Endodermal cell (in vitro differentiated cells): ENCODE data around the gene ATXN7. TPM values are rescaled to one million over a fixed set of nuclear protein-coding genes. Genes with fewer than 3 reads are reported as not detected.

Experiments used
- DNase-seq: peaks from one replicate; pipeline ENCODE4 v3.0.0-alpha.2; 2017
- H3K27ac ChIP-seq: 2 replicates; pipeline ENCODE4 v1.5.1; 2013; ENCODE audit warnings: mild to moderate bottlenecking, low read depth, low read length, moderate library complexity
- H3K27me3 ChIP-seq: 2 replicates; pipeline ENCODE4 v1.6.1; 2013; ENCODE audit warnings: mild to moderate bottlenecking, low read length, moderate library complexity; ENCODE audit not compliant: insufficient read depth, control insufficient read depth, poor library complexity, severe bottlenecking
- H3K36me3 ChIP-seq: 2 replicates; pipeline ENCODE4 v1.7.0; 2013; ENCODE audit warnings: mild to moderate bottlenecking, low read length, moderate library complexity; ENCODE audit not compliant: control insufficient read depth, insufficient read depth
- H3K4me1 ChIP-seq: one replicate; pipeline ENCODE4 v1.7.0; 2013; ENCODE audit warnings: low read length; ENCODE audit not compliant: control insufficient read depth, insufficient read depth
- H3K4me3 ChIP-seq: 2 replicates; pipeline ENCODE4 v1.5.1; 2013; ENCODE audit warnings: mild to moderate bottlenecking, low read length, moderate library complexity
- H3K9ac ChIP-seq: 2 replicates; pipeline ENCODE4 v1.6.1; 2013; ENCODE audit warnings: mild to moderate bottlenecking, low read length, moderate library complexity; ENCODE audit not compliant: poor library complexity, severe bottlenecking; ENCODE audit errors: extremely low read depth
- H3K9me3 ChIP-seq: 2 replicates; pipeline ENCODE4 v1.6.1; 2013; ENCODE audit warnings: mild to moderate bottlenecking, low read length, moderate library complexity; ENCODE audit not compliant: control insufficient read depth
- H3K27ac Mint-ChIP-seq: 2 replicates; pipeline ENCODE4 v1.8.0; 2020; ENCODE audit warnings: mixed read lengths
- H3K27me3 Mint-ChIP-seq: 2 replicates; pipeline ENCODE4 v1.8.0; 2021; ENCODE audit warnings: mild to moderate bottlenecking, mixed read lengths; ENCODE audit not compliant: insufficient read depth
- H3K36me3 Mint-ChIP-seq: 2 replicates; pipeline ENCODE4 v1.8.0; 2020; ENCODE audit warnings: low read depth, mixed read lengths
- H3K4me1 Mint-ChIP-seq: 2 replicates; pipeline ENCODE4 v1.8.0; 2020; ENCODE audit warnings: mixed read lengths
- H3K4me3 Mint-ChIP-seq: 2 replicates; pipeline ENCODE4 v1.8.0; 2020; ENCODE audit warnings: mild to moderate bottlenecking, moderate library complexity, mixed read lengths
- H3K9me3 Mint-ChIP-seq: 2 replicates; pipeline ENCODE4 v1.8.0; 2020; ENCODE audit warnings: mild to moderate bottlenecking, mixed read lengths
- WGBS, 2 experiments: methylation state at CpG; one replicate each; pipeline versions ENCODE4 v1.1.5 to v1.1.7; 2013; ENCODE audit warnings: missing lambda C conversion rate in 2 of 2, mixed read lengths in 1 of 2; ENCODE audit not compliant: insufficient coverage in 1 of 2, insufficient read length in 1 of 2; 5-methylcytosine and 5-hydroxymethylcytosine counted together
- total RNA-seq, 2 donors: library from RNA; stranded (reverse); fragmentation: NEBNext Ultra II Directional in 1 of 2; extraction: Animal tissue kit (Norgen Biotek cat#: 25700) in 1 of 2; gene quantifications; 2 replicates in 1 of 2; 3 replicates in 1 of 2; pipeline ENCODE4 v1.2.1, GENCODE V29; 2021
- TF ChIP-seq, protein P1 (sequence below): fragments of 200-600 bp; sonication (generic); conservative IDR thresholded peaks from 2 replicates; pipeline ENCODE4 v1.5.0; 2021; ENCODE audit warnings: antibody characterized with exemption, mild to moderate bottlenecking

The ATXN7 gene
- total RNA-seq, 2 donors from 2014 or later = 28.1 to 28.8 TPM

DNA sequence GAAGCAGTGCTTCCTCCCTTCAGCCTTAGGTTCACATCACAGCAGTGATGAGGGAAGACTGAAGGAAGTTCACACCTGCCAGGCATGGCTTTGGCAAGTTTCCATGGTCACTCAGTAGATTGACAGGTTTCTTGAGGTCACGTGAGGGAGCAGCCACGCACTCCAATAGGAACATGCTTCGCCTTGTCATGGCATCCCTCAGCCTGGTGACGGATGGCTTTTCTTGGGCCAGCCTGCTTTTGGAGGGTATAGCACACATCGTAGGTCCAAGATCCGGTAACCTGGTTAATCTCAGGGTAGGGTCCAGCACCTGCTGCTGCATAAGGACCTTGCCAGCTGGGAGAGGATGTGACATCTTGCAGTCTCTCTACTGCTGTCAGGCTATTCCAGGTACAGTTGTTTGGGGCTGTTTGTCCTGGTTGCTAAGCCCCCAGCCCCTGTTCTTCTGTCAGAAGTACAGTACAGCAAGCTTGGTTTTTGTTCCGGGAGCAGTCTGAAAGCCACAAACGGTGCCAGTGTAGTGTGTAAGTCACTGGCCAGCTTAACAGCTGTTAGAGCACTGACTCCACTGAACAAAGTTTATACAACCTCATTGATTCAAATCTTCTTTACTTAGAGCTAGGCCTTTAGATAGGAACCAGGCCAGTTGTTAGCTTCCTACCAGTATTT lies 117.3 kb downstream of the ATXN7 start:
- Mint-ChIP-seq H3K9me3 (no peaks in the 10 kb centered on the region), H3K27ac (no peak overlapping the region), H3K27me3 (no peaks in the 10 kb centered on the region), H3K4me1 (peaks cover 17% of the 10 kb centered on the region), H3K36me3 (peaks cover 39% of the 10 kb centered on the region), H3K4me3 (no peak overlapping the region)
- 93 to 97% methylated on average over 4 to 8 of the region's 8 CpGs for WGBS, 2 experiments
- Histone ChIP-seq H3K36me3 (peaks cover 54% of the 10 kb centered on the region), H3K27me3 (no peaks in the 10 kb centered on the region), H3K27ac (no peak overlapping the region), H3K4me3 (no peak overlapping the region), H3K4me1 (peaks cover 3% of the 10 kb centered on the region), H3K9ac (no peak overlapping the region), H3K9me3 (no peaks in the 10 kb centered on the region)
- no peak for DNase-seq
- TF ChIP-seq, protein P1, sequence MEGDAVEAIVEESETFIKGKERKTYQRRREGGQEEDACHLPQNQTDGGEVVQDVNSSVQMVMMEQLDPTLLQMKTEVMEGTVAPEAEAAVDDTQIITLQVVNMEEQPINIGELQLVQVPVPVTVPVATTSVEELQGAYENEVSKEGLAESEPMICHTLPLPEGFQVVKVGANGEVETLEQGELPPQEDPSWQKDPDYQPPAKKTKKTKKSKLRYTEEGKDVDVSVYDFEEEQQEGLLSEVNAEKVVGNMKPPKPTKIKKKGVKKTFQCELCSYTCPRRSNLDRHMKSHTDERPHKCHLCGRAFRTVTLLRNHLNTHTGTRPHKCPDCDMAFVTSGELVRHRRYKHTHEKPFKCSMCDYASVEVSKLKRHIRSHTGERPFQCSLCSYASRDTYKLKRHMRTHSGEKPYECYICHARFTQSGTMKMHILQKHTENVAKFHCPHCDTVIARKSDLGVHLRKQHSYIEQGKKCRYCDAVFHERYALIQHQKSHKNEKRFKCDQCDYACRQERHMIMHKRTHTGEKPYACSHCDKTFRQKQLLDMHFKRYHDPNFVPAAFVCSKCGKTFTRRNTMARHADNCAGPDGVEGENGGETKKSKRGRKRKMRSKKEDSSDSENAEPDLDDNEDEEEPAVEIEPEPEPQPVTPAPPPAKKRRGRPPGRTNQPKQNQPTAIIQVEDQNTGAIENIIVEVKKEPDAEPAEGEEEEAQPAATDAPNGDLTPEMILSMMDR = no peak

DNA sequence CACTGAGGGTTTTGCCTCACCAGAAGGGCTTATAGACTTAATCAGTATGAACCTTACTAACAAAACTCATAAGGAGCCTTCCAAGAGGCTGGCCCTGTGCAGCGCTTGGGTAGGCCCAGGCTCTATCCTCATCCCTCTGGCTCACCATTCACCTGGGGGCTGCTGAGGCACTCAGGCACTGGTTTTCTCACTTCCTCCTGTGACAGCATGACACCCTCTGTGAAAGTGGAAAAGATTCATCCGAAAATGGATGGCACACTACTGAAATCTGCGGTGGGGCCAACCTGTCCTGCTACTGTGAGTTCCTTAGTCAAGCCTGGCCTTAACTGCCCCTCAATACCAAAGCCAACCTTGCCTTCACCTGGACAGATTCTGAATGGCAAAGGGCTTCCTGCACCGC lies 118.3 kb downstream of the ATXN7 start:
- no peak overlapping the region for H3K4me3 Mint-ChIP-seq
- peaks cover 18% of the 10 kb centered on the region for H3K4me1 Mint-ChIP-seq

DNA sequence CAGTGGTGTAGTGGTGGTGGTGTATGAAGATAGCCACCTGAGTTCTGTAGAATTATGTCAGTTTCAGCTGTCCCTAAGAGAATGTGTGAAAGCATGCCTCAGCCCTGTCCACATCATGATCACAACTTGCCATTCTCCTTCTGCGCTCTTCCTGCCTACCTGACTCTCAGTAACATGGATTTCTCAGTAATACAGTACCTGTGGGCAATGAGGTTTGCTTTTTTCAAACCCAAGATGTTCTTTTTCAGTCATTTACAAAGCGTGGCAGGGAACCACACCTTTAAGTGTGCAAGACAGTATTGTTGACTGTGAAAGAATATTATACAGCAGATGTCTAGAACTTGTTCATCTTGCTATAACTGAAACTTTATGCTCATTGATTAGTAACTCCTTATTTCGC lies 120.7 kb downstream of the ATXN7 start:
- Mint-ChIP-seq H3K36me3 (peaks cover 50% of the 10 kb centered on the region), H3K27me3 (no peaks in the 10 kb centered on the region), H3K27ac (no peak overlapping the region), H3K9me3 (no peaks in the 10 kb centered on the region), H3K4me3 (no peak overlapping the region), H3K4me1 (peaks cover 11% of the 10 kb centered on the region)
- Histone ChIP-seq H3K9me3 (no peaks in the 10 kb centered on the region), H3K36me3 (peaks cover 77% of the 10 kb centered on the region), H3K27me3 (no peaks in the 10 kb centered on the region), H3K27ac (no peak overlapping the region), H3K4me1 (peaks cover 7% of the 10 kb centered on the region), H3K9ac (no peak overlapping the region), H3K4me3 (no peak overlapping the region)
- TF ChIP-seq, protein P1 = no peak
- DNase-seq = no peak
- WGBS, 2 experiments = 94 to 97% methylated on average over 3 of the region's 3 CpGs

More for the DNA sequence above, 118.3 kb downstream of the ATXN7 start:
- H3K4me1 ChIP-seq = peaks cover 10% of the 10 kb centered on the region
- no peak for DNase-seq
- no peak overlapping the region for H3K4me3 ChIP-seq
- Mint-ChIP-seq H3K36me3 (peaks cover 42% of the 10 kb centered on the region), H3K9me3 (no peaks in the 10 kb centered on the region), H3K27ac (no peak overlapping the region), H3K27me3 (no peaks in the 10 kb centered on the region)
- WGBS, 2 experiments = 96 to 100% methylated on average over 3 to 4 of the region's 4 CpGs
- no peaks in the 10 kb centered on the region for H3K27me3 ChIP-seq
- TF ChIP-seq, protein P1 = no peak
- no peak overlapping the region for H3K27ac ChIP-seq
- no peak overlapping the region for H3K9ac ChIP-seq
- H3K9me3 ChIP-seq = no peaks in the 10 kb centered on the region
- peaks cover 60% of the 10 kb centered on the region for H3K36me3 ChIP-seq
